HEK293 (cell line): Measurements from ENCODE around the gene ZSCAN12.

ENCODE experiments used
- CTCF ChIA-PET: fragments of 350-600 bp; formaldehyde crosslinking; extraction: SDS; loops from one replicate; lab custom pipeline; 2021; ENCODE audit warnings: antibody characterized with exemption; lab: Yijun Ruan, JAX
- POLR2A ChIA-PET: fragments of 300-600 bp; formaldehyde crosslinking; extraction: SDS; loops from one replicate; lab custom pipeline; 2020; ENCODE audit warnings: antibody characterized with exemption, inconsistent platforms; lab: Yijun Ruan, JAX
- H3K27ac ChIP-seq: fragments of 200-500 bp; sonication (Bioruptor generic); 2 replicates; pipeline ENCODE4 v1.5.1; 2014; ENCODE audit warnings: low read depth, low read length, control low read depth, inconsistent platforms; ENCODE audit errors: extremely low read depth
- H3K36me3 ChIP-seq, 2 experiments: fragments of 200-500 bp in 1 of 2; sonication (Bioruptor generic) in 1 of 2; 1 replicate in 1 of 2; 2 replicates in 1 of 2; pipeline ENCODE4 v1.5.1; 2014 to 2017; ENCODE audit warnings: inconsistent platforms in 2 of 2, low read length in 2 of 2; ENCODE audit not compliant: control insufficient read depth in 2 of 2, insufficient read depth in 1 of 2
- H3K4me1 ChIP-seq: fragments of 200-500 bp; sonication (Bioruptor generic); 2 replicates; pipeline ENCODE4 v1.5.1; 2014; ENCODE audit warnings: mild to moderate bottlenecking, low read length, inconsistent platforms; ENCODE audit not compliant: control insufficient read depth, insufficient read depth
- H3K4me3 ChIP-seq: 2 replicates; pipeline ENCODE4 v1.5.1; 2011; ENCODE audit warnings: low read depth, mild to moderate bottlenecking, control low read depth, low read length, moderate library complexity
- H3K9me3 ChIP-seq: fragments of 200-500 bp; sonication (Bioruptor generic); 2 replicates; pipeline ENCODE4 v1.5.1; 2014; ENCODE audit warnings: low read depth, low read length, inconsistent platforms; ENCODE audit not compliant: control insufficient read depth, insufficient read depth
- BCL11A ChIP-seq: fragments of 450-650 bp; formaldehyde crosslinking; IDR thresholded peaks from 2 replicates; pipeline ENCODE4 v1.5.1; 2016; ENCODE audit warnings: low read depth, missing biosample characterization, missing genetic modification characterization
- YY2 ChIP-seq: fragments of 450-650 bp; formaldehyde crosslinking; IDR thresholded peaks from 2 replicates; pipeline ENCODE4 v1.5.1; 2016; ENCODE audit warnings: missing biosample characterization, missing genetic modification characterization
- ZFP3 ChIP-seq: fragments of 450-650 bp; formaldehyde crosslinking; IDR thresholded peaks from 2 replicates; pipeline ENCODE4 v1.5.1; 2016; ENCODE audit warnings: low read depth, missing biosample characterization, missing genetic modification characterization
- ZNF121 ChIP-seq: fragments of 450-650 bp; formaldehyde crosslinking; IDR thresholded peaks from 2 replicates; pipeline ENCODE4 v1.5.1; 2016; ENCODE audit warnings: missing biosample characterization, missing genetic modification characterization
- ZNF16 ChIP-seq: fragments of 450-650 bp; formaldehyde crosslinking; IDR thresholded peaks from 2 replicates; pipeline ENCODE4 v1.5.1; 2016; ENCODE audit warnings: low read depth, missing biosample characterization, missing genetic modification characterization
- ZNF19 ChIP-seq: fragments of 450-650 bp; formaldehyde crosslinking; IDR thresholded peaks from 2 replicates; pipeline ENCODE4; 2016; ENCODE audit warnings: missing biosample characterization, missing genetic modification characterization, low read depth
- ZNF2 ChIP-seq: fragments of 450-650 bp; formaldehyde crosslinking; IDR thresholded peaks from 2 replicates; pipeline ENCODE4 v1.5.1; 2016; ENCODE audit warnings: missing biosample characterization, missing genetic modification characterization
- ZNF274 ChIP-seq, 2 experiments: fragments of 200-500 bp in 1 of 2; fragments of 450-650 bp in 1 of 2; sonication (Bioruptor generic) in 1 of 2; formaldehyde crosslinking in 1 of 2; IDR thresholded peaks; 2 replicates each; pipeline versions ENCODE4 v1.5.1 to v1.6.1; 2014 to 2016; ENCODE audit warnings: borderline replicate concordance in 1 of 2, inconsistent platforms in 1 of 2, low read length in 1 of 2, missing biosample characterization in 1 of 2, missing genetic modification characterization in 1 of 2
- ZNF324 ChIP-seq: fragments of 450-650 bp; formaldehyde crosslinking; IDR thresholded peaks from 2 replicates; pipeline ENCODE4 v1.5.1; 2016; ENCODE audit warnings: missing biosample characterization, missing genetic modification characterization
- ZNF449 ChIP-seq: fragments of 450-650 bp; formaldehyde crosslinking; IDR thresholded peaks from 2 replicates; pipeline ENCODE4 v1.5.1; 2017; ENCODE audit warnings: missing biosample characterization, mild to moderate bottlenecking, missing genetic modification characterization, moderate library complexity
- ZNF548 ChIP-seq: fragments of 450-650 bp; formaldehyde crosslinking; IDR thresholded peaks from 2 replicates; pipeline ENCODE4 v1.5.1; 2016; ENCODE audit warnings: missing biosample characterization, missing genetic modification characterization
- ZNF555 ChIP-seq: fragments of 450-650 bp; formaldehyde crosslinking; conservative IDR thresholded peaks from 2 replicates; pipeline ENCODE4 v1.5.1; 2017; ENCODE audit warnings: missing biosample characterization, mild to moderate bottlenecking, missing genetic modification characterization, inconsistent platforms
- ZNF610 ChIP-seq: fragments of 450-650 bp; formaldehyde crosslinking; IDR thresholded peaks from 2 replicates; pipeline ENCODE4 v1.5.1; 2016; ENCODE audit warnings: missing biosample characterization, missing genetic modification characterization, borderline replicate concordance
- ZNF664 ChIP-seq: fragments of 450-650 bp; formaldehyde crosslinking; IDR thresholded peaks from 2 replicates; pipeline ENCODE4 v1.5.1; 2016; ENCODE audit warnings: missing biosample characterization, missing genetic modification characterization
- ZNF677 ChIP-seq: fragments of 450-650 bp; IDR thresholded peaks from 2 replicates; pipeline ENCODE4 v1.5.0; 2018; ENCODE audit warnings: missing biosample characterization, mild to moderate bottlenecking, missing genetic modification characterization, moderate library complexity
- ZNF747 ChIP-seq: fragments of 450-650 bp; formaldehyde crosslinking; IDR thresholded peaks from 2 replicates; pipeline ENCODE4 v1.5.1; 2016; ENCODE audit warnings: missing biosample characterization, missing genetic modification characterization
- ZNF776 ChIP-seq: fragments of 450-650 bp; formaldehyde crosslinking; IDR thresholded peaks from 2 replicates; pipeline ENCODE4 v1.5.0; 2017; ENCODE audit warnings: missing biosample characterization, missing genetic modification characterization, borderline replicate concordance
- TF ChIP-seq, protein P1 (sequence below): fragments of 450-650 bp; formaldehyde crosslinking; IDR thresholded peaks from 2 replicates; pipeline ENCODE4 v1.5.1; 2016; ENCODE audit warnings: missing biosample characterization, missing genetic modification characterization
- TF ChIP-seq, protein P2 (sequence below): fragments of 450-650 bp; formaldehyde crosslinking; IDR thresholded peaks from 2 replicates; pipeline ENCODE4 v1.5.1; 2016; ENCODE audit warnings: missing biosample characterization, missing genetic modification characterization
- TF ChIP-seq, protein P3 (sequence below): fragments of 450-650 bp; formaldehyde crosslinking; conservative IDR thresholded peaks from 2 replicates; pipeline ENCODE4 v1.5.1; 2016; ENCODE audit warnings: low read depth, missing biosample characterization, missing genetic modification characterization

ZSCAN12 gene

DNA sequence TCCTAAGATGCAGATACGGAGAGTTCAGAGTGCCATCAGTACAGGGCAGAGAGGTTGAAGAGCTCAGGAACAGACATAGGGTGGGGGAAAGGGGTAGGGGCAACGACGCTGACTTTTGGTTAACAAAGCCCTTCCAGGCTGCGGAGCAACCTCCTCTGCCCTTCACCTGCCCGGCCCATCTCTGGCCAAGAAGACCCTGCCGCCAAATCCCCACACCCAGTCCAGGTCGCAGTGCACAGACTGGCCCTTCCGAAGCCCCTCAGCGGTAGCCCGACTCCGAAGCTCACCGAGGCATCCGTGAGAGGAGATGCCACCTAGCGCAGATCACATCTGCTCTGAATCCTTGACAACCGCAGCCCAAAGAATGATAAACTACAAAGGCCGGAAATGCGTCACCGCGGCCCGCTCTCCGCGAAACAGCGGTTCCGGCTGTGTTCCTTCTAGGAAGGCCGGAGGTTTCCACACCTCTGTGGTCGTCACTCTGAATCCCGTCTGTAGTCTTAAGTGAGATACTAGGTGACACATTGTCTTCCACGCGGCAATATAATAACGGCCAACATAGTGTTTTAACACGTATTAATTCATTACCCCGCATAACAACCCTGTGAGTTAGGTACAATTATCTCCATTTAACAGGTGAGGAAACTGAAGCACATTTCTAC, 43.7 kb upstream of the ZSCAN12 start, which contains the start of gene ZSCAN23 (continued):
- TF ChIP-seq, protein P1, sequence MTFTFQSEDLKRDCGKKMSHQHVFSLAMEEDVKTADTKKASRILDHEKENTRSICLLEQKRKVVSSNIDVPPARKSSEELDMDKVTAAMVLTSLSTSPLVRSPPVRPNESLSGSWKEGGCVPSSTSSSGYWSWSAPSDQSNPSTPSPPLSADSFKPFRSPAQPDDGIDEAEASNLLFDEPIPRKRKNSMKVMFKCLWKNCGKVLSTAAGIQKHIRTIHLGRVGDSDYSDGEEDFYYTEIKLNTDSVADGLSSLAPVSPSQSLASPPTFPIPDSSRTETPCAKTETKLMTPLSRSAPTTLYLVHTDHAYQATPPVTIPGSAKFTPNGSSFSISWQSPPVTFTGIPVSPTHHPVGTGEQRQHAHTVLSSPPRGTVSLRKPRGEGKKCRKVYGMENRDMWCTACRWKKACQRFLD, result no peak
- TF ChIP-seq ZNF19 (no peak), ZNF16 (tag by site-specific recombination) (no peak), ZNF610 (tag by site-specific recombination) (peak; percentile 49; the same call in 1 of the 2 replicates)

- H3K4me3 ChIP-seq, result peak overlapping the region; percentile 83
- H3K36me3 ChIP-seq, result peaks cover 0 to 4% of the 10 kb centered on the region in 2 experiments; a peak in 1 of 3 replicates
- H3K27ac ChIP-seq, result no peak overlapping the region
- no peaks in the 10 kb centered on the region for H3K9me3 ChIP-seq
- TF ChIP-seq BCL11A (no peak), ZNF449 (tag by site-specific recombination) (no peak), YY2 (tag by site-specific recombination) (no peak), ZNF555 (tag by site-specific recombination) (no peak), ZNF274 (IDR thresholded peaks at IDR 0.05; ENCODE audit: low read length) (no peak), ZNF274 (tag by site-specific recombination; IDR thresholded peaks at IDR 0.05; ENCODE audit: borderline replicate concordance) (no peak), ZNF324 (tag by site-specific recombination) (no peak), ZNF19 (no peak), ZNF548 (tag by site-specific recombination) (no peak), ZNF677 (tag by site-specific recombination) (no peak), ZFP3 (no peak), ZNF747 (no peak), ZNF121 (tag by site-specific recombination) (no peak), ZNF776 (tag by site-specific recombination) (no peak), ZNF2 (tag by site-specific recombination) (no peak), ZNF664 (tag by site-specific recombination) (no peak)
- TF ChIP-seq, protein P2, sequence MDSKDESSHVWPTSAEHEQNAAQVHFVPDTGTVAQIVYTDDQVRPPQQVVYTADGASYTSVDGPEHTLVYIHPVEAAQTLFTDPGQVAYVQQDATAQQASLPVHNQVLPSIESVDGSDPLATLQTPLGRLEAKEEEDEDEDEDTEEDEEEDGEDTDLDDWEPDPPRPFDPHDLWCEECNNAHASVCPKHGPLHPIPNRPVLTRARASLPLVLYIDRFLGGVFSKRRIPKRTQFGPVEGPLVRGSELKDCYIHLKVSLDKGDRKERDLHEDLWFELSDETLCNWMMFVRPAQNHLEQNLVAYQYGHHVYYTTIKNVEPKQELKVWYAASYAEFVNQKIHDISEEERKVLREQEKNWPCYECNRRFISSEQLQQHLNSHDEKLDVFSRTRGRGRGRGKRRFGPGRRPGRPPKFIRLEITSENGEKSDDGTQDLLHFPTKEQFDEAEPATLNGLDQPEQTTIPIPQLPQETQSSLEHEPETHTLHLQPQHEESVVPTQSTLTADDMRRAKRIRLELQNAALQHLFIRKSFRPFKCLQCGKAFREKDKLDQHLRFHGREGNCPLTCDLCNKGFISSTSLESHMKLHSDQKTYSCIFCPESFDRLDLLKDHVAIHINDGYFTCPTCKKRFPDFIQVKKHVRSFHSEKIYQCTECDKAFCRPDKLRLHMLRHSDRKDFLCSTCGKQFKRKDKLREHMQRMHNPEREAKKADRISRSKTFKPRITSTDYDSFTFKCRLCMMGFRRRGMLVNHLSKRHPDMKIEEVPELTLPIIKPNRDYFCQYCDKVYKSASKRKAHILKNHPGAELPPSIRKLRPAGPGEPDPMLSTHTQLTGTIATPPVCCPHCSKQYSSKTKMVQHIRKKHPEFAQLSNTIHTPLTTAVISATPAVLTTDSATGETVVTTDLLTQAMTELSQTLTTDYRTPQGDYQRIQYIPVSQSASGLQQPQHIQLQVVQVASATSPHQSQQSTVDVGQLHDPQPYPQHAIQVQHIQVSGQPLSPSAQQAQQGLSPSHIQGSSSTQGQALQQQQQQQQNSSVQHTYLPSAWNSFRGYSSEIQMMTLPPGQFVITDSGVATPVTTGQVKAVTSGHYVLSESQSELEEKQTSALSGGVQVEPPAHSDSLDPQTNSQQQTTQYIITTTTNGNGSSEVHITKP (tag by site-specific recombination), result no peak
- TF ChIP-seq, protein P3, sequence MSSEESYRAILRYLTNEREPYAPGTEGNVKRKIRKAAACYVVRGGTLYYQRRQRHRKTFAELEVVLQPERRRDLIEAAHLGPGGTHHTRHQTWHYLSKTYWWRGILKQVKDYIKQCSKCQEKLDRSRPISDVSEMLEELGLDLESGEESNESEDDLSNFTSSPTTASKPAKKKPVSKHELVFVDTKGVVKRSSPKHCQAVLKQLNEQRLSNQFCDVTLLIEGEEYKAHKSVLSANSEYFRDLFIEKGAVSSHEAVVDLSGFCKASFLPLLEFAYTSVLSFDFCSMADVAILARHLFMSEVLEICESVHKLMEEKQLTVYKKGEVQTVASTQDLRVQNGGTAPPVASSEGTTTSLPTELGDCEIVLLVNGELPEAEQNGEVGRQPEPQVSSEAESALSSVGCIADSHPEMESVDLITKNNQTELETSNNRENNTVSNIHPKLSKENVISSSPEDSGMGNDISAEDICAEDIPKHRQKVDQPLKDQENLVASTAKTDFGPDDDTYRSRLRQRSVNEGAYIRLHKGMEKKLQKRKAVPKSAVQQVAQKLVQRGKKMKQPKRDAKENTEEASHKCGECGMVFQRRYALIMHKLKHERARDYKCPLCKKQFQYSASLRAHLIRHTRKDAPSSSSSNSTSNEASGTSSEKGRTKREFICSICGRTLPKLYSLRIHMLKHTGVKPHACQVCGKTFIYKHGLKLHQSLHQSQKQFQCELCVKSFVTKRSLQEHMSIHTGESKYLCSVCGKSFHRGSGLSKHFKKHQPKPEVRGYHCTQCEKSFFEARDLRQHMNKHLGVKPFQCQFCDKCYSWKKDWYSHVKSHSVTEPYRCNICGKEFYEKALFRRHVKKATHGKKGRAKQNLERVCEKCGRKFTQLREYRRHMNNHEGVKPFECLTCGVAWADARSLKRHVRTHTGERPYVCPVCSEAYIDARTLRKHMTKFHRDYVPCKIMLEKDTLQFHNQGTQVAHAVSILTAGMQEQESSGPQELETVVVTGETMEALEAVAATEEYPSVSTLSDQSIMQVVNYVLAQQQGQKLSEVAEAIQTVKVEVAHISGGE (tag by site-specific recombination), result no peak
- TF ChIP-seq, all 188 proteins: peak for 0
- peaks cover 2% of the 10 kb centered on the region; the same call in 1 of the 2 replicates for H3K4me1 ChIP-seq
- ChIA-PET CTCF (interaction anchor here (1.5 kb wide), 1 partner anchor 100 kb away, joined by 3 read pairs; no protein-coding TSS in a partner anchor), POLR2A (interaction anchor here (0.7 to 2.3 kb wide), 13 partner anchors 8 to 604 kb away, joined by 3 to 6 read pairs (median 3); partner anchors contain the start of genes ZKSCAN3 and ZSCAN12)
These were observed 43.0 kb upstream of the ZSCAN12 start for GRCh38 chr6:28442586-28442985.
